K562 treated with DMSO at 1 percent for 4 hours (cell line): ENCODE results near the gene OR2C1. TPM values are rescaled to one million over a fixed set of nuclear protein-coding genes. Genes with fewer than 3 reads are reported as not detected.

Source experiments
- total RNA-seq: library from RNA; unstranded; fragments of 300-600 nt; gene quantifications from 2 replicates; pipeline ENCODE4 v1.2.3, GENCODE V29; 2022; ENCODE audit not compliant: insufficient read depth

OR2C1 gene
- not detected in 2 replicates for total RNA-seq

DNA sequence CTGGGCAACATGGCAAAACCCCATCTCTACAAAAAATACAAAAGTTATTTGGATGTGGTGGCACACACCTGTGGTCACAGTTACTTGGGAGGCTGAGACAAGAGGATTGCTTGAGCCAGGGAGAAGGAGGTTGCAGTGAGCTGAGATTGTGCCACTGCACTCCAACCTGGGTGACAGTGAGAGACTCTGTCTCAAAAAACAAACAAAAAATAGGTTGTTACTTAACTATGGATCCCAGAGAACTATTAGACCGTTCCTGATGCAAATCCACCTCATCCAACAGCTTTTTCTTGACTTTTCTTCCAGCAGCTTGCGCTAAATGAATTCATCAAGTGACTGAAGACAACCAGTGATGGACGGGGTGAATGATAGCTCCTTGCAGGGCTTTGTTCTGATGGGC, at the start of gene OR2C1:
OR2C1 (plus strand) TSS at position 301 of the 400 bp plus-strand sequence; CDS start at position 353, 52 bp downstream.

DNA sequence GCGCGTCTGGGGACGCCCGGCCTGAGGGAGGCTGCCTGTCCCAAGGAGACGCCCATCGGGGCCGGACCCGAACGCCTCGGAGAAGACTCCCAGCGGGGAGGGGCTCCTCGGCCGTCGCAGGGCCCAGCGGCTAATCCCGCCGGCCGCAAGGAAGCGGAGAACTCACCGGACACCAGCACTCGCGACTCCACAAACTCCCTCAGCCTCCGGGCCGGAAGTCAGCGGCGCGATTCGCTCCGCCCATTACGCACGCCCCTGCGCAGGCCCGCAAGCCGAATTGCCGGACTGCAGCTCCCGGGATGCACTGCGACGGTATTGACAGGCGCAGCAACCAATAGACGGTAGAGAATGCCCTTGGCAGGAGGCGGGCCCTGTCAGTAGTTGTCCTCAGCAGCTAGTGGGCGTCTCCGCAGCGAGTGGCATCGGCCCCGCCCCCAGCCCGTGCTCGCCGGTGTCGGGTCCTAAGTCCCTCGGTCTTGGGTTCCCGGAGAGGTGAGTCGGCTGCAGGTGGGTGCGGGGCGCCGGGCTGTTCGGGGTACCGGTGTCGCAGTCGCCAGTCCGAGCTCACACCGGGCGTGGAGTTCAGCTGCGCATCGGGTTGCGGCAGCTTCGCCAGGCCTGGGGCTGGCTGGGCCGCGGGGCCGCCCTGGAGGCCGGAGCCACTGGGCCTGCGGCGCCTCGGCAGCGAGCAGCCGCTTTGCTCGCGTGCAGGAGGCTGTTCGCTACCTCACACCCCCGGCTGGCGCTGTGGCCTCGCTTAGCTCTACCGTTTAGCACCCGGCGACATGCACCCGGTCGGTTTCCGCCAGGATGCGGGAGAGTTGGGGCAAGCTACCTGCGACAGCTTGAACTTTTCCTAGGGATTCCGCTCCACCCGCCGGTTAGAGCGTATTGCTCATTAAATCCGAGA, 45.3 kb downstream of the OR2C1 start, which contains the start of the genes ZNF174 and ZSCAN32:
ZNF174 (plus strand) TSS at position 437 of the 910 bp plus-strand sequence. CDS start 790 bp downstream, outside the sequence.
ZSCAN32 (minus strand) TSS at position 226 of the 910 bp plus-strand sequence. CDS start 3,447 bp downstream, outside the sequence.

Other genes with a start within 250 kb of the OR2C1 start
- 22.9 and 23.2 TPM in 2 replicates for gene ZNF205, start 243.3 kb upstream of the OR2C1 start, total RNA-seq
- 17.6 and 18.0 TPM in 2 replicates for gene ZNF213, start 220.9 kb upstream of the OR2C1 start, total RNA-seq
- not detected in 2 replicates for gene OR1F1, start 167.7 kb upstream of the OR2C1 start, total RNA-seq
- gene ZNF200, start 120.7 kb upstream of the OR2C1 start, total RNA-seq = 8.6 and 14.7 TPM in 2 replicates
- not detected in 2 replicates for gene MEFV, start 99.3 kb upstream of the OR2C1 start, total RNA-seq
- gene ZNF263, start 72.4 kb upstream of the OR2C1 start, total RNA-seq = 27.5 and 30.6 TPM in 2 replicates
- 0.86 and 0.98 TPM in 2 replicates for gene TIGD7, start 50.5 kb upstream of the OR2C1 start, total RNA-seq
- gene ZNF75A, start 50.4 kb upstream of the OR2C1 start, total RNA-seq = 6.4 and 9.8 TPM in 2 replicates
- 10.3 and 11.8 TPM in 2 replicates for gene ZSCAN32, start 45.1 kb downstream of the OR2C1 start, total RNA-seq
- gene ZNF174, start 45.3 kb downstream of the OR2C1 start, total RNA-seq = 10.9 and 14.2 TPM in 2 replicates
- gene ZNF597, start 87.6 kb downstream of the OR2C1 start, total RNA-seq = 0.34 and 0.56 TPM in 2 replicates
- 37.2 and 45.1 TPM in 2 replicates for gene NAA60, start 87.8 kb downstream of the OR2C1 start, total RNA-seq
- not detected in 2 replicates for gene C16orf90, start 139.6 kb downstream of the OR2C1 start, total RNA-seq
- gene CLUAP1, start 145.1 kb downstream of the OR2C1 start, total RNA-seq = 1.1 and 3.4 TPM in 2 replicates
- 0.13 TPM in 1 of 2 replicates, not detected in the other for gene NLRC3, start 221.5 kb downstream of the OR2C1 start, total RNA-seq